Bladder microvascular endothelial cell (primary cell): ENCODE measurements around the gene GPR89A. TPM values are rescaled to one million over a fixed set of nuclear protein-coding genes. Genes with fewer than 3 reads are reported as not detected.

Experiments
- total RNA-seq: library from RNA; depleted of rRNA; stranded (reverse); fragments of >200 nt; gene quantifications from 2 replicates; pipeline ENCODE4 v1.2.3, GENCODE V29; 2014

GPR89A gene
- 16.8 and 31.5 TPM in 2 replicates for total RNA-seq

GRCh38 chr1:145607833-145608733 lies at the start of gene GPR89A:
TSS of gene GPR89A (plus strand) at chr1:145607988. CDS start at chr1:145608134, 146 bp downstream.

GRCh38 chr1:145707183-145707867 lies 99.5 kb downstream of the GPR89A start, which contains the start of gene PDZK1:
TSS of gene PDZK1 (minus strand) at chr1:145707368. CDS start at chr1:145688021, 19,347 bp downstream.

GRCh38 chr1:145719230-145720079 lies 111.7 kb downstream of the GPR89A start, which contains the start of gene CD160:
TSS of gene CD160 (plus strand) at chr1:145719499. CDS start at chr1:145728328, 8,829 bp downstream.

Other genes with a start within 250 kb of the GPR89A start
- gene NBPF20, start 182.4 kb upstream of the GPR89A start, total RNA-seq = 1.6 and 4.6 TPM in 2 replicates
- under 0.01 and 0.31 TPM in 2 replicates for gene PDZK1, start 99.4 kb downstream of the GPR89A start, total RNA-seq
- gene CD160, start 111.5 kb downstream of the GPR89A start, total RNA-seq = not detected in 2 replicates
- 9.6 and 15.7 TPM in 2 replicates for gene RNF115, start 216.1 kb downstream of the GPR89A start, total RNA-seq
- 20.1 and 26.9 TPM in 2 replicates for gene POLR3C, start 216.2 kb downstream of the GPR89A start, total RNA-seq
- 2.3 and 2.5 TPM in 2 replicates for gene NUDT17, start 237.6 kb downstream of the GPR89A start, total RNA-seq